GM23338 (cell line): Measurements from ENCODE around the gene PPP4R2. TPM values are rescaled to one million over a fixed set of nuclear protein-coding genes. Genes with fewer than 3 reads are reported as not detected.

ENCODE experiments used
- ATAC-seq: fragments of 200-7000 bp; cut with Tn5 transposase; 3 replicates; pipeline ENCODE4 v1.9.1; 2020
- DNase-seq: peaks from one replicate; pipeline ENCODE4 v3.0.0-alpha.2; 2015; ENCODE audit warnings: low spot score
- H2AFZ ChIP-seq: fragments of 200-600 bp; sonication (generic); 2 replicates; pipeline ENCODE4 v1.8.0; 2016; ENCODE audit warnings: antibody characterized with exemption, mild to moderate bottlenecking, moderate library complexity
- H3F3A ChIP-seq: fragments of 200-600 bp; sonication (generic); replicated peaks from 2 replicates; pipeline ENCODE4 v1.8.0; 2017; ENCODE audit warnings: antibody characterized with exemption, mixed run types, low read depth
- H3K27ac ChIP-seq: fragments of 200-600 bp; sonication (generic); 2 replicates; pipeline ENCODE4 v1.6.1; 2016; ENCODE audit warnings: low read depth
- H3K27me3 ChIP-seq: fragments of 200-600 bp; sonication (generic); 2 replicates; pipeline ENCODE4 v1.8.0; 2016; ENCODE audit warnings: mild to moderate bottlenecking, mixed run types, moderate library complexity; ENCODE audit not compliant: insufficient read depth
- H3K36me3 ChIP-seq: fragments of 200-600 bp; sonication (generic); 2 replicates; pipeline ENCODE4 v1.8.0; 2016; ENCODE audit warnings: mild to moderate bottlenecking; ENCODE audit not compliant: insufficient read depth
- H3K4me1 ChIP-seq: fragments of 200-600 bp; sonication (generic); 2 replicates; pipeline ENCODE4 v1.8.0; 2016; ENCODE audit warnings: mild to moderate bottlenecking, moderate library complexity; ENCODE audit not compliant: insufficient read depth
- H3K4me2 ChIP-seq: fragments of 200-600 bp; sonication (generic); 2 replicates; pipeline ENCODE4 v1.7.1; 2017; ENCODE audit warnings: mixed run types
- H3K4me3 ChIP-seq: fragments of 200-600 bp; sonication (generic); 2 replicates; pipeline ENCODE4 v1.6.1; 2016; ENCODE audit warnings: mixed run types
- H3K79me2 ChIP-seq: fragments of 200-600 bp; sonication (generic); replicated peaks from 2 replicates; pipeline ENCODE4 v1.8.0; 2017; ENCODE audit warnings: mild to moderate bottlenecking; ENCODE audit not compliant: insufficient read depth
- H3K9me2 ChIP-seq: fragments of 200-600 bp; sonication (generic); 2 replicates; pipeline ENCODE4 v1.8.0; 2017; ENCODE audit not compliant: insufficient read depth
- H4K20me1 ChIP-seq: fragments of 200-600 bp; sonication (generic); replicated peaks from 2 replicates; pipeline ENCODE4 v1.8.0; 2017; ENCODE audit warnings: mild to moderate bottlenecking; ENCODE audit not compliant: insufficient read depth
- H3K27ac Mint-ChIP-seq: 2 replicates; pipeline ENCODE4 v1.8.0; 2020; ENCODE audit warnings: inconsistent platforms, mild to moderate bottlenecking, moderate library complexity, mixed read lengths
- H3K27me3 Mint-ChIP-seq: 3 replicates; pipeline ENCODE4 v1.8.0; 2022; ENCODE audit warnings: low read depth, mild to moderate bottlenecking, moderate library complexity, mixed read lengths, inconsistent platforms; ENCODE audit not compliant: insufficient read depth, poor library complexity
- H3K36me3 Mint-ChIP-seq: 3 replicates; pipeline ENCODE4 v1.8.0; 2021; ENCODE audit warnings: low read depth, mild to moderate bottlenecking, inconsistent platforms, moderate library complexity, mixed read lengths
- H3K4me1 Mint-ChIP-seq: 3 replicates; pipeline ENCODE4 v1.8.0; 2020; ENCODE audit warnings: mild to moderate bottlenecking, inconsistent platforms, mixed read lengths
- H3K4me3 Mint-ChIP-seq: 3 replicates; pipeline ENCODE4 v1.8.0; 2021; ENCODE audit warnings: moderate library complexity, mild to moderate bottlenecking, inconsistent platforms, mixed read lengths
- H3K9me3 Mint-ChIP-seq: 3 replicates; pipeline ENCODE4 v1.8.0; 2020; ENCODE audit warnings: moderate library complexity, mild to moderate bottlenecking, inconsistent platforms, mixed read lengths
- CTCF ChIP-seq, 2 experiments: fragments of 200-600 bp in 1 of 2; sonication (generic) in 1 of 2; conservative IDR thresholded peaks; 2 replicates each; pipeline versions ENCODE4 v1.5.1 to v1.6.1; 2016 to 2017; ENCODE audit warnings: antibody characterized with exemption in 2 of 2, low read depth in 2 of 2, mild to moderate bottlenecking in 2 of 2, moderate library complexity in 1 of 2
- ETS1 ChIP-seq: IDR thresholded peaks from 2 replicates; pipeline ENCODE4 v1.6.1; 2016; ENCODE audit warnings: antibody characterized with exemption
- EZH2 ChIP-seq: fragments of 200-600 bp; sonication (generic); IDR thresholded peaks from one replicate; pipeline ENCODE4 v1.8.0; 2017; ENCODE audit warnings: antibody characterized with exemption, mild to moderate bottlenecking, low read depth; ENCODE audit not compliant: unreplicated experiment
- JUNB ChIP-seq: IDR thresholded peaks from one replicate; pipeline ENCODE4 v1.6.1; 2016; ENCODE audit warnings: antibody characterized with exemption; ENCODE audit not compliant: unreplicated experiment
- NANOG ChIP-seq: IDR thresholded peaks from 2 replicates; pipeline ENCODE4 v1.6.1; 2016; ENCODE audit warnings: antibody characterized with exemption, borderline replicate concordance
- REST ChIP-seq: IDR thresholded peaks from one replicate; pipeline ENCODE4 v1.6.1; 2018; ENCODE audit warnings: antibody characterized with exemption; ENCODE audit not compliant: unreplicated experiment
- ZNF331 ChIP-seq: fragments of 250-450 bp; sonication (Bioruptor Pico); IDR thresholded peaks from 2 replicates; pipeline ENCODE4 v1.5.0; 2020; ENCODE audit warnings: low read depth, mild to moderate bottlenecking, moderate library complexity
- ZNF462 ChIP-seq: fragments of 250-450 bp; sonication (Bioruptor Pico); IDR thresholded peaks from 2 replicates; pipeline ENCODE4 v1.5.0; 2020; ENCODE audit warnings: mild to moderate bottlenecking, moderate library complexity
- polyA plus RNA-seq: library from polyadenylated mRNA; unstranded; fragments of >200 nt; fragmentation: Nextera tagmentation; extraction: Ambion mirVana; gene quantifications from 2 replicates; pipeline ENCODE4 v1.2.1, GENCODE V29; 2016
- total RNA-seq: library from RNA; depleted of rRNA; stranded (reverse); fragments of >200 nt; shearing (Covaris generic); gene quantifications from 2 replicates; pipeline ENCODE4 v1.2.3, GENCODE V29; 2014

Gene PPP4R2
- total and polyA plus RNA-seq, 2 experiments from 2014 or later: 62.7 to 117 TPM

GRCh38 chr3:72973786-72974185 is 22.8 kb upstream of the PPP4R2 start:
- H3K4me3 Mint-ChIP-seq: no peak overlapping the region
- TF ChIP-seq ZNF331 (no peak), EZH2 (no peak), REST (no peak), NANOG (no peak), ETS1 (no peak), JUNB (no peak), CTCF (conservative IDR thresholded peaks at IDR 0.05; ENCODE audit: low read depth in 2 of 2) (no peak), ZNF462 (no peak)
- H3K27ac ChIP-seq: no peak overlapping the region
- H3K4me1 Mint-ChIP-seq: peaks cover 20% of the 10 kb centered on the region
- H3K27me3 ChIP-seq: no peaks in the 10 kb centered on the region
- no peaks in the 10 kb centered on the region for H3K9me3 Mint-ChIP-seq
- 0 out of 2 replicates have a peak overlapping the region, but pooled peaks have one; percentile 33 for H3K27ac Mint-ChIP-seq
- H2AFZ ChIP-seq: peak overlapping the region; percentile 49; the same call in 1 of the 2 replicates
- H3K36me3 Mint-ChIP-seq: 0 out of 3 replicates have a peak, but pooled peaks cover 2% of the 10 kb centered on the region
- DNase-seq: no peak
- no peaks in the 10 kb centered on the region for H3F3A ChIP-seq
- peaks cover 4% of the 10 kb centered on the region for H3K27me3 Mint-ChIP-seq
- no peak overlapping the region for H3K4me3 ChIP-seq
- peaks cover 7% of the 10 kb centered on the region; the same call in 1 of the 2 replicates for H3K4me1 ChIP-seq
- no peaks in the 10 kb centered on the region for H3K9me2 ChIP-seq
- no peaks in the 10 kb centered on the region for H3K79me2 ChIP-seq
- no peaks in the 10 kb centered on the region for H4K20me1 ChIP-seq
- no peaks in the 10 kb centered on the region for H3K36me3 ChIP-seq
- H3K4me2 ChIP-seq: no peak overlapping the region
- no peak for ATAC-seq
